ENCODE results near the gene ACAN. TPM values are rescaled to one million over a fixed set of nuclear protein-coding genes. Genes with fewer than 3 reads are reported as not detected.

Gene ACAN
- polyA plus RNA-seq, 4 donors, result 0.09 to 0.27 TPM; not detected in 2

- Histone ChIP-seq H3K9me3 (ENCODE audit: control insufficient read depth in 2 of 2, insufficient read depth in 1 of 2, low read depth in 1 of 2, low read length in 1 of 2) (no peaks in the 10 kb centered on the region), H3K4me1 (ENCODE audit: control insufficient read depth in 3 of 3, insufficient read depth in 2 of 3, low read depth in 1 of 3, low read length in 2 of 3) (no peaks in the 10 kb centered on the region), H3K27me3 (ENCODE audit: control insufficient read depth in 3 of 3, insufficient read depth in 3 of 3, low read length in 3 of 3) (no peaks in the 10 kb centered on the region), H3K27ac (ENCODE audit: low read depth in 1 of 3, low read length in 2 of 3) (no peak overlapping the region), H3K36me3 (ENCODE audit: control insufficient read depth in 3 of 3, insufficient read depth in 2 of 3, low read depth in 1 of 3, low read length in 3 of 3) (no peaks in the 10 kb centered on the region), H3K4me3 (ENCODE audit: low read depth in 1 of 3, low read length in 3 of 3) (no peak overlapping the region)
- no peak for FAIRE-seq
- DNase-seq, result no peak
- 76 to 77% (median 77%) methylated on average over 3 of the region's 3 CpGs for WGBS, 3 donors
These were observed 26.6 kb upstream of the ACAN start for GRCh38 chr15:88776646-88777045.

DNA sequence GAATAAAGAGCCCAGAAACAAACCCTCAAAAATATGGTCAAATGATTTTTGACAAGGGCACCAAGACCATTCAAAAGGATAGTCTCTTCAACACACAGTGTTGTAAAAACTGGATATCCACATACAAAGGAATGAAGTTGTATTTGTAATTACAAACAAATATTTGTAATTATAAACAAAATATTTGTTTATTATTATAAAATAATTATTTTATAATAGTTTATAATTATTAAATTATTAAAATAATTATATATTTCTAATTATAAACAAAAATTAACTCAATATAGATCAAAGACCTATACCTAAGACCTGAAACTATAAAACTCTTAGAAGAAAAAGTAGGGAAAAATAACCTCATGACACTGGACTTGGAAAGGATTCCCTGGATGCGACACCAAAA, 23.3 kb upstream of the ACAN start:
- Histone ChIP-seq H3K4me1 (ENCODE audit: control insufficient read depth in 3 of 3, insufficient read depth in 2 of 3, low read depth in 1 of 3, low read length in 2 of 3) (no peaks in the 10 kb centered on the region), H3K36me3 (ENCODE audit: control insufficient read depth in 3 of 3, insufficient read depth in 2 of 3, low read depth in 1 of 3, low read length in 3 of 3) (no peaks in the 10 kb centered on the region), H3K4me3 (ENCODE audit: low read depth in 1 of 3, low read length in 3 of 3) (no peak overlapping the region), H3K27ac (ENCODE audit: low read depth in 1 of 3, low read length in 2 of 3) (no peak overlapping the region), H3K9me3 (ENCODE audit: control insufficient read depth in 2 of 2, insufficient read depth in 1 of 2, low read depth in 1 of 2, low read length in 1 of 2) (no peaks in the 10 kb centered on the region), H3K27me3 (ENCODE audit: control insufficient read depth in 3 of 3, insufficient read depth in 3 of 3, low read length in 3 of 3) (no peaks in the 10 kb centered on the region)
- 89 to 93% (median 93%) methylated on average over 1 of the region's 1 CpG for WGBS, 3 donors
- DNase-seq (no peak), FAIRE-seq (no peak)

- H3K27ac ChIP-seq (ENCODE audit: low read depth in 1 of 3, low read length in 2 of 3), result no peak overlapping the region
- H3K36me3 ChIP-seq (ENCODE audit: control insufficient read depth in 3 of 3, insufficient read depth in 2 of 3, low read depth in 1 of 3, low read length in 3 of 3), result no peaks in the 10 kb centered on the region
- no peak overlapping the region for H3K4me3 ChIP-seq (ENCODE audit: low read depth in 1 of 3, low read length in 3 of 3)
- FAIRE-seq, result no peak
- no peaks in the 10 kb centered on the region for H3K4me1 ChIP-seq (ENCODE audit: control insufficient read depth in 3 of 3, insufficient read depth in 2 of 3, low read depth in 1 of 3, low read length in 2 of 3)
- WGBS, 3 donors, result 58 to 74% (median 66%) methylated on average over 8 of the region's 8 CpGs
- H3K27me3 ChIP-seq (ENCODE audit: control insufficient read depth in 3 of 3, insufficient read depth in 3 of 3, low read length in 3 of 3), result peaks cover 0 to 2% (median 2%) of the 10 kb centered on the region in 3 donors
- H3K9me3 ChIP-seq (ENCODE audit: control insufficient read depth in 2 of 2, insufficient read depth in 1 of 2, low read depth in 1 of 2, low read length in 1 of 2), result no peaks in the 10 kb centered on the region
- DNase-seq, result no peak
These were observed 20.8 kb upstream of the ACAN start for GRCh38 chr15:88782465-88782864.

DNA sequence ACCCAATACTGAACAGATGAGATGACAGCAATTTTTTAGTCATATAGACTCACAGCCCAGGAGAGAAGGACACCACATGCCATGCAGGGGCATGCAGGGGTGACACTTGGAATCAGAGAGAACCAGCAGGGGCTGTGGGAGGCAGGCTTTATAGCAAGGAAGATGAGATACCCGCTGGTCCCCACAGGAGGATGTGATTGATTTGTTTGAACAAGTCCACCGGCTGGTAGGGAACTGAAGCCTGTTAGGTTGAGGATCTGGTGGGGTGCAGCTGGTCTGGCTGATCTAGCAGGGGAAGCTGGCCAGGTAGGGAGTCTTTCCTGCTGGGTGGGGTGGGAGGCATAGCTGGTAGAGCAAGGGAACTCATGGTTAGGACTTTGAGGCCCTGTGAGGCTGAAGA, 18.0 kb upstream of the ACAN start:
- H3K4me1 ChIP-seq (ENCODE audit: control insufficient read depth in 3 of 3, insufficient read depth in 2 of 3, low read depth in 1 of 3, low read length in 2 of 3), result no peaks in the 10 kb centered on the region
- no peak for FAIRE-seq
- no peak overlapping the region for H3K27ac ChIP-seq (ENCODE audit: low read depth in 1 of 3, low read length in 2 of 3)
- 34 to 58% (median 47%) methylated on average over 2 of the region's 2 CpGs for whole genome bisulfite sequencing, 3 donors
- no peaks in the 10 kb centered on the region for H3K36me3 ChIP-seq (ENCODE audit: control insufficient read depth in 3 of 3, insufficient read depth in 2 of 3, low read depth in 1 of 3, low read length in 3 of 3)
- no peak overlapping the region for H3K4me3 ChIP-seq (ENCODE audit: low read depth in 1 of 3, low read length in 3 of 3)
- DNase-seq, result no peak
- H3K9me3 ChIP-seq (ENCODE audit: control insufficient read depth in 2 of 2, insufficient read depth in 1 of 2, low read depth in 1 of 2, low read length in 1 of 2), result no peaks in the 10 kb centered on the region
- peaks cover 0 to 2% (median 2%) of the 10 kb centered on the region in 3 donors for H3K27me3 ChIP-seq (ENCODE audit: control insufficient read depth in 3 of 3, insufficient read depth in 3 of 3, low read length in 3 of 3)

DNA sequence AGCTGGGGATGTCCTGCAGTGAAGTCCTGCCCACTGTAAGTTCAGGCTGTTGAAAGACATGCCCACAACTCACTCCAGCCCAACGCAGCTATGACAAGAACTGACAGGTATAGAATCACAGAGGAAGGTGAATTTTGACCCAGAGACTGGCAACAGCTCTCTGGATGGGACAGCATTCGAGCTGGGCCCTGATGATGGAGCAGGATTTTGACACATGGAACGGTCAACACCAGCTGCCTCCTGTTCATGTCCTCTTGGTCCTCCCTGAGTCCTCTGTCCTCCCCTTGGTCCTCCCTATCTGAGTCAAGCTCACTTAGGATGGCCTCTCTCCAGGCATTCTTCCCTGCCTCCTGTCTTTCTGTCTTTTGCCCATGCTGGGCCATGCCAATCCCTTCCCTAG, 15.2 kb upstream of the ACAN start:
- Histone ChIP-seq H3K36me3 (ENCODE audit: control insufficient read depth in 3 of 3, insufficient read depth in 2 of 3, low read depth in 1 of 3, low read length in 3 of 3) (no peaks in the 10 kb centered on the region), H3K4me3 (ENCODE audit: low read depth in 1 of 3, low read length in 3 of 3) (no peak overlapping the region), H3K9me3 (ENCODE audit: control insufficient read depth in 2 of 2, insufficient read depth in 1 of 2, low read depth in 1 of 2, low read length in 1 of 2) (no peaks in the 10 kb centered on the region), H3K4me1 (ENCODE audit: control insufficient read depth in 3 of 3, insufficient read depth in 2 of 3, low read depth in 1 of 3, low read length in 2 of 3) (no peaks in the 10 kb centered on the region), H3K27me3 (ENCODE audit: control insufficient read depth in 3 of 3, insufficient read depth in 3 of 3, low read length in 3 of 3) (peaks cover 0 to 17% (median 13%) of the 10 kb centered on the region in 3 donors), H3K27ac (ENCODE audit: low read depth in 1 of 3, low read length in 2 of 3) (no peak overlapping the region)
- 55 to 75% (median 68%) methylated on average over 3 of the region's 3 CpGs for WGBS, 3 donors
- DNase-seq, result no peak
- FAIRE-seq, result no peak

DNA sequence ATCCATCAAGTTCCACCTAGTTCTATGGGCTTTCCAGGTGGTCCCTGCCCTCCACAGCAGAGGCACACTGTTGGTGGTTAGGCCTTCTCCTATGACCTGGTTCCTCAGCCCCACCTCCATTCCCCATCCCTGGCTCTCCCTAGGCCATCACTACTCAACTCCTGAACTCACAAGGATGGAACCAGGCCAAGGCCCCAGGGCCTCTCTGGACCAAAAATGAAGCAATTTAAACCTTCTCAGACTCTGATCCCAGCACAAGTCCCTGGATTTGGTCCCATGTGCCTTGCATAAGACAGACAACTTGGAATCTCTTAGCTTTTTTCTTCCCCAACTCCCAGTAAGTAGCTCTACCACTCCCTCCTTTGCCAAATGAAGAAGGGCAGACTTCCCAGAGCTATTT, 14.4 kb upstream of the ACAN start:
- Histone ChIP-seq H3K4me3 (ENCODE audit: low read depth in 1 of 3, low read length in 3 of 3) (no peak overlapping the region), H3K27me3 (ENCODE audit: control insufficient read depth in 3 of 3, insufficient read depth in 3 of 3, low read length in 3 of 3) (peaks cover 0 to 19% (median 15%) of the 10 kb centered on the region in 3 donors), H3K36me3 (ENCODE audit: control insufficient read depth in 3 of 3, insufficient read depth in 2 of 3, low read depth in 1 of 3, low read length in 3 of 3) (no peaks in the 10 kb centered on the region), H3K9me3 (ENCODE audit: control insufficient read depth in 2 of 2, insufficient read depth in 1 of 2, low read depth in 1 of 2, low read length in 1 of 2) (no peaks in the 10 kb centered on the region), H3K27ac (ENCODE audit: low read depth in 1 of 3, low read length in 2 of 3) (no peak overlapping the region), H3K4me1 (ENCODE audit: control insufficient read depth in 3 of 3, insufficient read depth in 2 of 3, low read depth in 1 of 3, low read length in 2 of 3) (no peaks in the 10 kb centered on the region)
- no peak for DNase-seq
- no peak for FAIRE-seq

DNA sequence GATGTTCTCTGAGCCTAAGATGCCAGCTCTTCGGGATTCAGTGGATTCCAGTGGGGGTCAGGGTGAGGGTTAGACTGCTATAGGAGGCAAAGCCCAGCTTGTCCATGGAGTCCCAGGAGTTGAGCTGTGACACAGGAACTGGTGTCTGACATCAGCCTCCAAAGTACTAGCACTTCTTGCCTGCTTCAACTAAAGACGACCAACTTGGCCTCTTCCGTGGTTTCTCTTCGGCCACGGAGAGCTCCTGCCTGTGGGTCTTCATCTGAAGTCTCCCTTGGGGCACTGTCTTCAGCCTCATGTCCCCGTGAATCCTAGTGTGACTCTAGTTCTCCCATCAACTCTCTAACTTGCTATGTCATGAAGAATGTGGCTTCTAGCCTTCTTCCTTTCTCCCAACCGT, 12.8 kb upstream of the ACAN start:
- Histone ChIP-seq H3K4me3 (ENCODE audit: low read depth in 1 of 3, low read length in 3 of 3) (no peak overlapping the region), H3K36me3 (ENCODE audit: control insufficient read depth in 3 of 3, insufficient read depth in 2 of 3, low read depth in 1 of 3, low read length in 3 of 3) (no peaks in the 10 kb centered on the region), H3K9me3 (ENCODE audit: control insufficient read depth in 2 of 2, insufficient read depth in 1 of 2, low read depth in 1 of 2, low read length in 1 of 2) (no peaks in the 10 kb centered on the region), H3K4me1 (ENCODE audit: control insufficient read depth in 3 of 3, insufficient read depth in 2 of 3, low read depth in 1 of 3, low read length in 2 of 3) (no peaks in the 10 kb centered on the region), H3K27ac (ENCODE audit: low read depth in 1 of 3, low read length in 2 of 3) (no peak overlapping the region), H3K27me3 (ENCODE audit: control insufficient read depth in 3 of 3, insufficient read depth in 3 of 3, low read length in 3 of 3) (peaks cover 0 to 22% (median 15%) of the 10 kb centered on the region in 3 donors)
- WGBS, 3 donors, result 86 to 88% (median 87%) methylated on average over 7 of the region's 7 CpGs
- DNase-seq, result no peak
- no peak for FAIRE-seq

DNA sequence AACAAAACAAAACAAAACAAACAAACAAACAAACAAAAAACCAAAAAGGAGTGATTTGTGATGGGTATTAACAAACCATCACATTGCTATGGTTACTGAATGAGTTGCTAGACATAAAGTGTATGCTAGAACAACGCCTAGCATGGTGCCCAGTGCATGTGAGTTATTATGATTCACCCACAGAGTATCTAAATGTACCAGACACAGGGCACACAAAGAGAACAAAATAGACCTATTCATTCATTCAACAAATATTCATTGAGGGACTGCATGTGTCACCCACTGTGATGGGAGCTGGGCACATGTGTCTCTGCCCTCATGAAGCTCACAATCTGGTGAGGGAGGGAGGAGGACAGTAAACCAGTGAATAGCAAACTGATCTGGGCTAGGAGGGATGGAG, 11.6 kb upstream of the ACAN start:
- DNase-seq (no peak), FAIRE-seq (no peak)
- Histone ChIP-seq H3K36me3 (ENCODE audit: control insufficient read depth in 3 of 3, insufficient read depth in 2 of 3, low read depth in 1 of 3, low read length in 3 of 3) (no peaks in the 10 kb centered on the region), H3K27me3 (ENCODE audit: control insufficient read depth in 3 of 3, insufficient read depth in 3 of 3, low read length in 3 of 3) (peaks cover 0 to 22% (median 15%) of the 10 kb centered on the region in 3 donors), H3K4me3 (ENCODE audit: low read depth in 1 of 3, low read length in 3 of 3) (no peak overlapping the region), H3K9me3 (ENCODE audit: control insufficient read depth in 2 of 2, insufficient read depth in 1 of 2, low read depth in 1 of 2, low read length in 1 of 2) (no peaks in the 10 kb centered on the region), H3K27ac (ENCODE audit: low read depth in 1 of 3, low read length in 2 of 3) (no peak overlapping the region), H3K4me1 (ENCODE audit: control insufficient read depth in 3 of 3, insufficient read depth in 2 of 3, low read depth in 1 of 3, low read length in 2 of 3) (no peaks in the 10 kb centered on the region)
- WGBS, 3 donors, result 75 to 88% (median 85%) methylated on average over 1 of the region's 1 CpG

Data from small intestine (tissue), 7 donors.